ENCODE results near the gene SAMD1. TPM values are rescaled to one million over a fixed set of nuclear protein-coding genes. Genes with fewer than 3 reads are reported as not detected.

SAMD1 gene
- total RNA-seq, 1 donor: 27.9 TPM

- Histone ChIP-seq H4K20me1 (ENCODE audit: insufficient read depth, low read length) (no peaks in the 10 kb centered on the region), H3K79me2 (ENCODE audit: insufficient read depth, low read length) (no peaks in the 10 kb centered on the region), H3K4me3 (ENCODE audit: insufficient read depth, low read length) (no peak overlapping the region), H2AFZ (ENCODE audit: low read length) (no peak overlapping the region), H3K4me2 (ENCODE audit: insufficient read depth, low read length) (no peak overlapping the region), H3K4me1 (ENCODE audit: insufficient read depth, low read length) (no peaks in the 10 kb centered on the region), H3K27ac (ENCODE audit: low read depth, low read length) (no peak overlapping the region), H3K9me3 (ENCODE audit: low read depth, low read length) (no peaks in the 10 kb centered on the region), H3K27me3 (ENCODE audit: insufficient read depth, low read length) (no peaks in the 10 kb centered on the region), H3K36me3 (ENCODE audit: insufficient read depth, low read length) (no peaks in the 10 kb centered on the region)
- no peak for DNase-seq (ENCODE audit: insufficient read length, low spot score, missing footprints)
- TF ChIP-seq, protein P1, sequence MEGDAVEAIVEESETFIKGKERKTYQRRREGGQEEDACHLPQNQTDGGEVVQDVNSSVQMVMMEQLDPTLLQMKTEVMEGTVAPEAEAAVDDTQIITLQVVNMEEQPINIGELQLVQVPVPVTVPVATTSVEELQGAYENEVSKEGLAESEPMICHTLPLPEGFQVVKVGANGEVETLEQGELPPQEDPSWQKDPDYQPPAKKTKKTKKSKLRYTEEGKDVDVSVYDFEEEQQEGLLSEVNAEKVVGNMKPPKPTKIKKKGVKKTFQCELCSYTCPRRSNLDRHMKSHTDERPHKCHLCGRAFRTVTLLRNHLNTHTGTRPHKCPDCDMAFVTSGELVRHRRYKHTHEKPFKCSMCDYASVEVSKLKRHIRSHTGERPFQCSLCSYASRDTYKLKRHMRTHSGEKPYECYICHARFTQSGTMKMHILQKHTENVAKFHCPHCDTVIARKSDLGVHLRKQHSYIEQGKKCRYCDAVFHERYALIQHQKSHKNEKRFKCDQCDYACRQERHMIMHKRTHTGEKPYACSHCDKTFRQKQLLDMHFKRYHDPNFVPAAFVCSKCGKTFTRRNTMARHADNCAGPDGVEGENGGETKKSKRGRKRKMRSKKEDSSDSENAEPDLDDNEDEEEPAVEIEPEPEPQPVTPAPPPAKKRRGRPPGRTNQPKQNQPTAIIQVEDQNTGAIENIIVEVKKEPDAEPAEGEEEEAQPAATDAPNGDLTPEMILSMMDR (IDR thresholded peaks at IDR 0.05; ENCODE audit: extremely low read depth, low read depth, low read length): no peak
These were observed 24.4 kb downstream of the SAMD1 start for GRCh38 chr19:14066134-14066533.

DNA sequence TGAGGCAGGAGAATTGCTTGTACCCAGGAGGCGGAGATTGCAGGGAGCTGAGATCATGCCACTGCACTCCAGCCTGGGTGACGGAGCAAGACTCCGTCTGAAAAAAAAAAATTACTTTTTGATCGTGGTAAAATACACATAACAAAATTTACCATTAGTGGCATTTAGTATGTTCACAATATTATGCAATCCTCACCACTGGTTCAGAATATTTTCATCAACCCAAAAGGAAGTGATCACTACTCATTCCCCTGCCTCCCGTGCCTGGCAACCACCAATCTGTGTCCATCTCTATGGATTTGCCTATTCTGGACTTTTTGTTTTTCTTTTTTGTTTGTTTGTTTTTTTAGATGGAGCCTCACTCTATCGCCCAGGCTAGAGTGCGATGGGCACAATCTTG lies 27.4 kb downstream of the SAMD1 start:
- Histone ChIP-seq H4K20me1 (ENCODE audit: insufficient read depth, low read length) (no peaks in the 10 kb centered on the region), H3K27ac (ENCODE audit: low read depth, low read length) (no peak overlapping the region), H3K4me1 (ENCODE audit: insufficient read depth, low read length) (no peaks in the 10 kb centered on the region), H3K79me2 (ENCODE audit: insufficient read depth, low read length) (no peaks in the 10 kb centered on the region), H3K4me2 (ENCODE audit: insufficient read depth, low read length) (no peak overlapping the region), H3K4me3 (ENCODE audit: insufficient read depth, low read length) (no peak overlapping the region), H3K9me3 (ENCODE audit: low read depth, low read length) (no peaks in the 10 kb centered on the region), H2AFZ (ENCODE audit: low read length) (no peak overlapping the region), H3K36me3 (ENCODE audit: insufficient read depth, low read length) (no peaks in the 10 kb centered on the region), H3K27me3 (ENCODE audit: insufficient read depth, low read length) (peaks cover 15% of the 10 kb centered on the region)
- DNase-seq (ENCODE audit: insufficient read length, low spot score, missing footprints): peak; percentile 63
- TF ChIP-seq, protein P1 (IDR thresholded peaks at IDR 0.05; ENCODE audit: extremely low read depth, low read depth, low read length): no peak

GRCh38 chr19:14062558-14062855 lies 28.0 kb downstream of the SAMD1 start:
- no peak for DNase-seq (ENCODE audit: insufficient read length, low spot score, missing footprints)
- no peak overlapping the region for H3K4me2 ChIP-seq (ENCODE audit: insufficient read depth, low read length)
- H3K4me1 ChIP-seq (ENCODE audit: insufficient read depth, low read length): no peaks in the 10 kb centered on the region
- no peak overlapping the region for H3K27ac ChIP-seq (ENCODE audit: low read depth, low read length)
- no peaks in the 10 kb centered on the region for H3K36me3 ChIP-seq (ENCODE audit: insufficient read depth, low read length)
- H4K20me1 ChIP-seq (ENCODE audit: insufficient read depth, low read length): no peaks in the 10 kb centered on the region
- H2AFZ ChIP-seq (ENCODE audit: low read length): no peak overlapping the region
- H3K27me3 ChIP-seq (ENCODE audit: insufficient read depth, low read length): peaks cover 18% of the 10 kb centered on the region
- TF ChIP-seq, protein P1 (IDR thresholded peaks at IDR 0.05; ENCODE audit: extremely low read depth, low read depth, low read length): no peak
- no peaks in the 10 kb centered on the region for H3K9me3 ChIP-seq (ENCODE audit: low read depth, low read length)
- no peak overlapping the region for H3K4me3 ChIP-seq (ENCODE audit: insufficient read depth, low read length)
- H3K79me2 ChIP-seq (ENCODE audit: insufficient read depth, low read length): no peaks in the 10 kb centered on the region

- TF ChIP-seq, protein P1 (IDR thresholded peaks at IDR 0.05; ENCODE audit: extremely low read depth, low read depth, low read length): no peak
- H3K79me2 ChIP-seq (ENCODE audit: insufficient read depth, low read length): no peaks in the 10 kb centered on the region
- peaks cover 18% of the 10 kb centered on the region for H3K27me3 ChIP-seq (ENCODE audit: insufficient read depth, low read length)
- no peaks in the 10 kb centered on the region for H4K20me1 ChIP-seq (ENCODE audit: insufficient read depth, low read length)
- H3K4me3 ChIP-seq (ENCODE audit: insufficient read depth, low read length): no peak within 1 kb of the TSS
- no peak within 1 kb of the TSS for H3K27ac ChIP-seq (ENCODE audit: low read depth, low read length)
- no peaks in the 10 kb centered on the region for H3K36me3 ChIP-seq (ENCODE audit: insufficient read depth, low read length)
- no peak within 1 kb of the TSS for H2AFZ ChIP-seq (ENCODE audit: low read length)
- peak; percentile 80 for DNase-seq (ENCODE audit: insufficient read length, low spot score, missing footprints)
- no peak within 1 kb of the TSS for H3K4me2 ChIP-seq (ENCODE audit: insufficient read depth, low read length)
- H3K4me1 ChIP-seq (ENCODE audit: insufficient read depth, low read length): no peaks in the 10 kb centered on the region
- H3K9me3 ChIP-seq (ENCODE audit: low read depth, low read length): no peaks in the 10 kb centered on the region
These were observed 28.6 kb downstream of the SAMD1 start, which contains the start of gene PALM3 for GRCh38 chr19:14061751-14062557. TSS of gene PALM3 (minus strand) at chr19:14062076. CDS start at chr19:14061980, 96 bp downstream.

Measured in osteoblast (primary cell).